HG03103 (cell line): Measurements from ENCODE around the gene UBR4.

Source experiments
- ATAC-seq: cut with Tn5 transposase; IDR thresholded peaks from one replicate; pipeline ENCODE4 v1.9.1; 2021; ENCODE audit warnings: low read depth; ENCODE audit not compliant: unreplicated experiment

UBR4 gene

DNA sequence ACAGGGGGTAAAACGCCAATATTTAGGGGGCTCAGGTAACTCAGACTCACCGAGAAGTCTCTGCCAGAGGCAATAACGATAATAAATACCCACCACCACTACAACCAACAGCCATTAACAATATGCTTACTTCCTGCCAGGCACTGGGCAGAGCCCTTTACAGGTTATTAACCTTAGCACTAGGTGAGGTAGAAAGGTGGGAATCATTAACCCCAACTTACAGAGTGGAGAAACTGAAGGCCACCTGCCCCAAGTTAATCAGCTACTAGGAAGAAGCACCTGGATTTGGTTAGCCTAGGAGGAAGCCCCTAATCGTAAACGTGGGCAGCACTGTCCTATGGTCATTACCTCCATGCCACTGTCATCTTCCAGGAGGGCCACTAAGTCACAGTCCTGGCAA, 110.0 kb downstream of the UBR4 start:
- no peak for ATAC-seq

DNA sequence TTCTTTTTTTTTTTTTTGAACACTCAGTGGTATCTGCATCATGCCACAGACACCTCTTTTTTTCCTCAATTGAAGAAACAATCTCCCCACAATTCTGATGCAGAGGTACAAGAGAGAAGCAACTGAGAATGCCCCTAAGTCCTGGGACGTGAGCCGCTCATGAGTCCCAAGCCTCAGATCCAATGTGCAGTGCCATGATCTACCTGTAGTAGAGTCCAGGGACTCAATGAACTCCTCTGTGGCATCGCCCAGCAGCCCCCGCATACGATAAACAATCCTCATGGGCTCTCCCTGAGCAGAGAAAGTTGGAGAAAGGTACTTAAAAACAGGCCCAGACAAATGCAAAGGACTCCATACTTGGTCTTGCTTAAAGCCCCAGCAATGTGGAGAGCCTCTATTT, 113.1 kb downstream of the UBR4 start:
- ATAC-seq, result no peak

DNA sequence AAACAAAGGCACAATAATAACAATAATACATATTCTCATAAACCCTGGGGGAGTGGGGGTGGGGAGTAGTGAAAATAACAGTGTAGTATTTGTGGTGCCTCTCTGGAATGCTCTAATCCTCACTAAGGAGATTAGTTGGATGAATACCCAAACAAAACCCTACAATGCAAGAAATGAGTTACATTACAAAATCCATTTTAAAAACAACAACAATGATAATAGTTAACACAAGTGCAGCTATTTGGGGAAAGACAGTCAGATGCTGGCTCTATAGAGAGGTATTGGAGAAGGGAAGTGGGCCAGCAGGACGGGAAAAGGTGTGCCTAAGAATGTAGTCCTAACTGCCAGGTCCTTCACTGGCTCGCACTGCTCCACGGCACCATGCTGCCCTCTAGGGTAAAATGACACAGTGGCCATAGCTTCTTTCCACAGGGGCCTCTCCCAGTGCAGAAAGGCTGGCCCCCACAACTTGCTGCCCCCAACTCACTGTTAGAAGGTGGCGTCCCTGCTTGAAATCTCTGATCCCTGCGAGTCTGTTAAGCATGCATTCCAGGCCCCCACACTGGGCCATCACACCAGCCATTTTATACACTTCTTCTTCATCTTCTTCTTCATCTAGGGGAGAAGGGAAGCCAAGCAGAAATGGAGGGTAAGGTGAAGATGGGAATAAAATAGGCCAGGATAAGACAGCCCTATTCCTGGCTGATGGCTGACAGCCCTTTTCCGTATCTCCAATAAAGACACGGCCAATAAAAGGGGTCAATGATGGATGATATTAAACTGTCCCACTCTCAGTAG, 113.8 kb downstream of the UBR4 start:
- no peak for ATAC-seq

DNA sequence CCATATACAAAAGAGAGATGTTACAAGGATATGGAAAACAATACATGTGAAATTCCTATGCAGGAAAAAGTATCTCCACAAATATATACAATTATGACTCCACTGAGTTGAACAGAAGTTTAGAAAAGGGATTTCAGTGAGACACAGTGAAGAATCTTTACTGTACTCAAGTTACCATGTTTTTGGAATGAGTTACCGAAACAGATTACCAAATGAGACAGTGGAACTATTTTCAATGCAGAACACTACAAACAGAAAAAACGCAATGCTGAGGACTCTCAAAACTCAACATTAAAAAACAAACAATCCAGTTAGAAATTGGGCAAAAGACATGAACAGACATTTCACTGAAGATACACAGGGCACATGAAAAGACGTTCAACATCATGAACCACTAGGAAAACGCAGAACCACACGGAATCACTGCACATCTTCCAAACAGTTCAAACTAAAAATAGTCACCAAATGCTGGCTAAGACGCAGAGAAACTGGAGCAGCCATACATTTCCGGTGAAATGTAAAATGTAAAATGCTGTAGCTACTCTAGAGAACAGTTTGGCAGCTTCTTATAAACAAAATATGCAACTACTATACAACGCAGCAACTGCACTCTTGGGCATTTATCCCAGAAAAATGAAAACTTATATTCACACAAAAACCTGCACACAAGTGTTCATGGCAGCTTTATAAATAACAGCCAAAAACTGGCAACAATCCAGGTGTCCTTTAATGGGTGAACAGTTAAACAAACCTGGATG, 118.7 kb downstream of the UBR4 start:
- ATAC-seq, result no peak

DNA sequence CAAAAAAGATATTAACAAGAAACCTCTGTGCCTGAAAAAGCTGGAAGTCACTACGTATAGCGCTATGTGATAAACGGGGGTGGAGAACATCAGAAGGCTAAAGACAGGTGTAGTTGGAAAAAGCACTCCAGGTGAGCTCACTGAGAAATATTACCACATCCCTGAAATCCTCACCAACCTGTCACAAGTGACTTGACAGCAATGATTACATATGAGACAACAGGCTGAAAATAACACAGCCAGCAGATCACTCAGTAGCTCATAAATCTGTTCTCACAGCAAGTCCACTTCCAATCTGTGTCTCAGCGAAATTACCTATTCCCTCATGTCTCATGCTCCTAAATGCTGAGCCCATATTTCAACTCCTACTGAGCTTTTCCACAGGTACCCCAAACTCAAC, 120.5 kb downstream of the UBR4 start:
- ATAC-seq, result no peak

DNA sequence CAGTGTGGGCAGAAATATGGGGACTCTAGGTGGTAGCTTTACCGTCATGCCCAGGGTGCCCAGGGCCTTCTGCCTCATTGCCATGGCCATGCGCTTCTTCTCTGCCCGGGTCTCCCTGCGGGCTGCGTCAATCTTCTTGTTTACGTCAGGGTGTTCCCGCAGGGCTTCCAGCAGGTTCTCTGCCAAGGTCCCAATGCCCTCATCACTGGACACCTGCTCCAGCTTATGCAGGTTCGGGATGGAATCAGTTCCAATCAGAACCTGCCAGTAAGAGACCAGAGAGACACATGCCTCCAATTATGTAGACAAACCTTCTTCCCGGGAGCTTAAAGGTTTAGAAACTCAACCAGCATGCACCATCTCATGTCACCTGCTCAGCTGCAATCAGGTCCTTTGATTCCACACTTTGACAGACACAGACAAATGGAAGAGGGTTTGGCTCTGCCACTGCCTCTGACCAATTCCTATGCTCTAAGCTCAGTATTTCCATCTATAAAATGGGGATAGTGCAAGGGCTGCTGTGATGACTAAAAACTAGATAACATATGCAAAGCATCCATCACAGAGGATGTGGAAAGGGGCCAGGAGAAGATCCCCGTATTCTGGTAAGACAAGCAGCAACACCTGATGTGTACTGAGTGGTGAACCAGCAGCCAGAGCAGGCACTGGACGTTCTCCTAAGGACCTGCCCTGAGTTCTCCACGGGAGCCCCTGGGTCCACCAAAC, 121.2 kb downstream of the UBR4 start:
- ATAC-seq, result no peak

DNA sequence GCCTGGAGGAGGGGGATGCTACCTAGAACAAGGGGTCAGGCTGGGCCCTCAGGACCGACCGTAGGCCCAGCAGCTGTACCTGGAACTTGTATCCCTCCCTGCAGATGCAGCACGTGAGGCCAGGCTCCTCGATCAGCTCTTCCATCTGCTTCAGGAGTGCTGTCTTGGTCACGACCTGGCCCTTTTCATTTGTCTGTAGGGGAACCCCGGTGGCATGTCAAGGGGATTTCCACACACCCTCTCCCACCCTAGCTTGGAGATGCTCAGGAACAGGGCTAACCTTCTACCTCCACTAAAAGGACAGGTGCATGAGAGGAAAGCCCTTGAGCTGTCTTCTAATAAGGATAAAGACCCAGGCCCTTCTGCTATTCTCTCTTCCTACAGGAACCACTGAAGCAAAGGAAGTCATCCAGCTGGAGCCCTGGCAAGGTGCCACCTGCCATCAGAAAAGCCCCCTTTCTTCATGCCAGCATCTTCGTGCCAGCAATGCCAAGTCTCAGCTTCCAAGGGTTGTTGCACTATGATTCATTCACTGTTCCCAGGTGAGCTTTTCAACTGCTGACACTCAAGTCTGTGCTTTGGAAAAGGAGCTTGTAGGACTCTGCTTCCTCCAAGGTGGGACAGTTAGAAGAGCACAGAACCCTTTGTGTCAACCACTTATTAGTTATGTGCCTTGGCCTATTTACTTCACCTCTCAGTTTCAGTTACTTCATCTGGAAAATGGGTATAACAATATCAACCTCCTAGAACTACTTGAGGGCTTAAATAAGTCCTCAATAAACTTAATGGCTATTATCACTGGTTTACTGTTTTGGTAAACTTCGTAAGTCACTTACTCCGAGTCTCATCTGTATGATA, 122.1 kb downstream of the UBR4 start:
- ATAC-seq, result no peak

DNA sequence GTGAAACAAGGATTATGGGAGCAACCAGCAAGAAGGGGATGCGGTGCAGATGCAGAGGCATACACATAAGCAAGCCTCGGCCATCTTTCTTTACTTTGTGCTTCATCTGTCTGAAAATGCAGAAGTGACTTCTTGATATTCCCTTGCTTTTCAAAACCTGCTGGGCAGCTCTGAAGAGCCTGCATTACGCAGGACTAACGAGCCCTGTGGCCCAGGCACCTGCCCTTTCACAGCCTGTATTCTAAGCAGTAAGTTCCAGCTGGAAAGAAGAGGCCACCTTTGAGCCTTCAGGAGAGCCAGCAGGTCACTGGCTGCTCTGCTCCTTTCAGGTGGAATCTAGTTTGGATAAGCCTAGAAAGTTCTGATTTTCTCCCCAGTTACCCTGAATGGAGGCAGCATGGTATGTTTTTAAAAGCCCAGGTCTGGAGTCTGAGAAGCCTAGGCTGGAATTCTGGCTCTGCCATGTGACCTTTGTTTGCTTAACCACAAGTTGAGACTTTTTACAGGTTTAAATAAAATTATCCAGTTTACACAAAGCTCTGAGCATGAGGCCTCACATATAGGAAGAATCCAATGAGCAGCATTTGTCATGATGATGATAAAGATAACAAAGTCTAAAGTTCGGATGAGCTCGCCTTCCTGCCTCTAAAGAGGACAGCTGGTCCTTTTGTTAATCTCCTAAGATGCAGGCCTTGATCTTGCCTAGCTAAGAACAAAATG, 122.9 kb downstream of the UBR4 start:
- no peak for ATAC-seq

DNA sequence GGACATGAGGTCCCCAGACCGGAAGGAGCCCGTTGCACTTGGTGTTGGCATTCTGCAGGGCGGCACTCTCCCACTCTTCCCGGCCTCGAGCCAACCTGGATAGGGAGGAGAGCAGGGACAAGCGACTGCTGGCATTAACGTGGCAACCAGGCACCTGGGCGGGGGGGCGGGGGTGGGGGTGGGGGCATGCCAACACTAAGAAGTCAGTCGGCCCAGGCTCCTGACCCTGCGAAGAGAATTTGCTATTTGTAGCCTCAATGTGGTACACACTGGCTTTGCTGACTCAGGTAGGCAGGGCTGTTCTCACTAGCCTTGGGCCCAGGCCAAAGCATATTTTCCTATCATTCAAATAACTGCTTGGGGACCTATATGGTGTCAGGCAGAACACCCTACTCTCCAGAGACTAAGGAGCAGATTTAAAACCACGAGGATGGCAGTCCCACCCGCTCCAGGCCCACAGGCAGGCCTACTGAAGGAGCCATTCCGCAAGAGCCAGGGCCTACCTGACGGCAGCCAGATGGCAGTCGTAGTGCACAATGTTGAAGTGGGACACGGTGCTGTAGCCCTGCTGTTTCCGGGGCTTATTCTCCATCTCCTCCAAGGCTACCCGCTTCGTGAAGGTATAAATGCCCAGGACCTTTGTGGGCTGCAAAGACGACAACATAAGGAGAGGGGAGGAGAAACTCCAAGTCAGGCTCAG, 123.7 kb downstream of the UBR4 start:
- no peak for ATAC-seq

DNA sequence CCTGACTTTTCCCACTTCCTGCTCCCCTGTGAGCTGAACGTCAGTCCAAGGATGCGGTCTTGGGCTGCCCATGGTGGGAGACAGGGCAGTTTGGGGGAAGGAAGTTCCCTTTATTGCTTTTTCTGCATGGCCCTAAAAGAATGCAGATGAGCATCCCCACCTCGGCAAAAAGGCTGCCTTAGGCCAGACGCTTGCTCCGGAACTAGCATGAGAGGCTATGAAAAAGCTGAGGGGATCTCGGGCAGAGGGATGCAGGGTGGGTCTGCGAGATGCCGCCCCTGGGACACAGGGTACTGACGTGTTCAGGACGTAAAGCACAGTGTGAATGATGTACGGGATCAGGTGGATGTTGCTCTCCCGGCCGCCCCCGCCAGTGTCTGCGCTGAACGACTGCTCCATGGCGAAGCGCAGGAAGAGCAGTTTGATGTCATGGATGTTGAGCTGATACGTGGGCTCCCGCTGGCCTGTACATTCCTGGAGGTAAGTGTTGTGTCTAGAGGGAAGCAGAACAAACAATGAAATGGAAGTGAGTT, 125.8 kb downstream of the UBR4 start:
- ATAC-seq, result no peak

DNA sequence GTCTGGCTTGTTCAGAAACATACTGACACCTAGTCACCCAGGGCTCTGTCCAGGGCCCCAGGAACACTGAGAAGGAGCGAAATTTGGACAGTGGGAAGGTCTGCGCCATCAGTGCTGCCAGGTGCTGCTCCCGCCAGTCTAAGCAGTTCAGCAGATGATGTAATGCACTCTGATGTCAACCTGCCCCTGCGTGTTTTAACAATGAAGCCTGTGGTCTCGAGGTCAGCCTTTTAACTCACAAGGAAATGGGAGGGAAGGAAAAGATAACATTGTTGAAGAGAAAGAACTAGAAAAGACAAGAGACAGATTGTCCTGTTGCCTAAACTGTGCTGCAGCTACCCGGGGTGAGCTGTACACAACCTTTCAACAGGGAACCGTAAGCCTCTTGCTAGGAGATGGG, 127.0 kb downstream of the UBR4 start:
- ATAC-seq, result no peak

DNA sequence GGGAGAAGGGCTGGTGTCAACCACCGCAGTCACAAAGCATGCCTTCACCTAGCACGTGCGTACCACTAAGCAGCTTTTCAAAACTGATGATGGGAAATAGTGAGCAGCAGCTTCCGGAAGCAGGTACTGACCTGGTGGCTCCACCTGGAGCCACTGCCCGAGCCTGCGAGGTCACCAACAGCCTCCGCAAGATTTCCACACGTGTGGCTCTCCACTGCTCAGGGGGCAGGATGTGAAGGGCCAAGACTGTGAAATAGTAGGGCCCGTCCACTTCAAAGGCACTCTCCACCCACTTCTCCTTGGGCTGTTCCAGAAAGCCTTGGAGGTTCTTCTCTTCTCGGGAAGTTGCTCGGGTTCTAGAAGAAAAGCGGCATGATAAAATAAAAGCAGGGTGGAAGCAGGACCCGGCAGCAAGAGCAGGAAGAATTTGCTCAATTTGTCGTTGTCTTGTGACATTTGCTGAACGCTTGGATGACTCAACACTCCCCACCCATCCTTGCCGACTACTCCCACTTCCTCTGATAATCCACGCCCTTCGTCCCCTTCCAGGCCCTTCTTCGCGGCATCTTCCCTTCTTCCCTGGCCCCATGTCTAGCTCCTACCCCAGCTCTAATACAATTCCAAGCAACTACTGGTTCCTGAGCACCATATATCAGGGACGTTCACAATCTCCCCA, 128.7 kb downstream of the UBR4 start:
- ATAC-seq, result no peak

DNA sequence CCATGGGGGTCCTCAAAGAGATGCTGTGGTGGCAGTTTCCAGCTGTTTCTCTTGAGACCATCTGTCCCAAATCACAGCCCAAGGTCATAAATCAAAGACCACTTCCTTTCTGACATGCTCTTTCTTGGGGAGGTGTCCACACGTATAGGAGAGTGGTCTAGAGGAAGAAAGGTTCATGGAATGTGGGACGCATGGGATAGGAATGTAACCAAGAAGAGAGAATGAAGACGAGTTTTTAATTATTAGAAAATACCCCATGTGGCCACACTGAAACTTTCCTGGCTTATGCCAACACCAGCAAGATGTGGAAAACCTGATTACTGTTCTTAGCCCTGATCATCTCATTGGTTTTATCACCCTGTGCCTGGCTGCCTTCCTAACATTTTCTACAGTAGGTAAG, 129.3 kb downstream of the UBR4 start:
- ATAC-seq, result no peak

DNA sequence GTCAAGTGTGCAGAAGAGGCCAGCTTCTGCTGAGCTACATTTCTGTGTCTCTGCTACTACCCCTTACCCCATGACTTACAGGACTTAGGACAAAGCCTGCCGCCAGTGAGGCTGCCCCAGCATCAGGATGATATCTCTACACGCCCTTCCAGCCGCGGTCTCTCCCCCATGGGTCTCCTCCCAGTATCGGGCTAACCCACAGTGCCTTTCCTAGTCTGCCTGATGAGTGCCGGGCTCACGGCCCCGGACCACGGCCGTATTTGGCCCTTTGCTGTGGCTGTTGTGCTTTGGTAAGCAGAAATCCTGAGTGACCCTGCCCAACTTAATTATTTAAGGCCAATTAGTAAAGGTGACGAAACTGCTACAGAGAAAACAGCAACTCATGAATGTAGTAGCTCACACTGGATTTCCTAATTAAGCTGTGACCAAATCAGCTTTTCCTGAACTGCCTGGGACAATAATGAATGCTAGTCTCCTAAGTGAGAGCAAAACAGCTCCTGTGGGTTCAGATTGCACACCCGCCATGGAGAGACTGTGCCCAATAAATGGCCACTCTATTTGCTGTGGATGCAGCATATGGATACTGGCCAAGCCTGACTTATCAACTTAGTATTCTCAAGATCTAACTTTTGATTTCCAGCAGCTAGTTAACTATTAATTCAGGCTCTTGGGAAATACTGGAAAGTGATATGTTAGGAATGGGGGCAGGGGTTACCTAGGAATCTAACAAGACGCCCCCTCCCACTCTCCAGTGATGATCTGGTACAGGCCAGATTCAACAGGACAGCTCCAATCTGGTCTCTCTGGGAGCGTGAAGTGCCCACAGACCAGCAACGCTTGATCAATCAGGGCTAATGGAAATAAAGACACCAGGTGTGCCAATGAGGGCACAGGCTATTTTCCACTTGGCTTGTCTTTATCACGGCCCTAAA, 130.3 kb downstream of the UBR4 start:
- no peak for ATAC-seq

DNA sequence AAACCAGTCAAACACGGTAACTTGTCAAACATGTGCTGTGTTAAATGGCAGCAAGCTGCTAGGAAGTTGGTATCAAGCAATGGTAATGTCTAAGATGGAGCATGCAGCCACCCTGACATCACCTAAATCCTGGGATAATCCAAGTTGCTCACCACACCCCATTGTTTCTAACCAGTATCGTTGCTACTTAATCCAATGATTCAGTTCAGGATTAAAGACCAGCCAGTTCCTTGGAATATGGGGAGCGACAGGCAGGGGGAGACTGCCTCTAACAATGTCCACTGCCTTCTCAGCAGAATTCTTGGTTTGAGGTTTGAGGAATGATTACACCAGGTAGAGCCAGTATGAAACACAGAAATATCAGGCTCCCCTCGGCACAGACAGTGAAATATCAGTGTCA, 131.5 kb downstream of the UBR4 start:
- no peak for ATAC-seq

DNA sequence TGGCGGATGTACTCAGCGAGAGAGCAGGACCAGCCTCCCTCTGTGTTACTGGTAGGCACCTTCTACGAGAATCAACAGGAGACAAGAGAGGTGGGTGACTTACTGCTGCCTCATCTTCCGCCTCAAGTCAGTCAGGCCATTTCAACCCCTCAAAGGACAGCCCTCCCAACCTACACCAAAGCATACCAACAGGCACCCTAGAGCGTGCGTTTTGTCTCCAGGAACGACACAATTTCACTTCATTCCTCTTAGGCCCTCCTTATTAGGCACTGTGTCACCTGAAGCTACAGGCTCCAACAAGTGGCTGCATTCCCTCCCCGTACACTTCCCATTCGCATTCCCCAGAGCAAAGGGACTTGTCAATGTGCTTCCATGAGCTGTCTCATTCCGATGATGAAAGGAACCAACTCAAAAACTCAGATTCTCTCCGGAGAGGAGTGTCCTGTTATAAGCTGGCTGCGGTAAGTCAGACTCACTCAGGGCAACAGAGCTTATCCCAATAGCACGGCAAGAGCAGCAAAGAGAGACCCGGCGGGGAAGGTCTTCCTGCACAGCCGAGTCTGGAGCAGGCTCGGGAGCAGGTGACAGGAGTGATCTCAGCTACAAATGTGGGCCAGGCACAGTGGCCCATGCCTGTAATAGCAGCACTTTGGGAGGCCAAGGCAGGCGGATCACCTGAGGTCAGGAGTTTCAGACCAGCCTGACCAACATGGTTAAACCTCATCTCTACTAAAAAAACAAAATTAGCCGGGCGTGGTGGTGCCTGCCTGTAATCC, 133.0 kb downstream of the UBR4 start:
- ATAC-seq, result no peak
